IMR-90 (cell line): ENCODE data around the gene CYB5B. TPM values are rescaled to one million over a fixed set of nuclear protein-coding genes. Genes with fewer than 3 reads are reported as not detected.

Experiments
- ATAC-seq: fragments of 200-7000 bp; cut with Tn5 transposase; 2 replicates; pipeline ENCODE4 v1.9.1; 2020; ENCODE audit warnings: low read depth, mild to moderate bottlenecking, moderate library complexity
- BruUV-seq: library from RNA; stranded (reverse); fragments of 400-500 nt; replicated peaks from 2 replicates; lab custom pipeline; 2021; lab: Mats Ljungman, UMichigan
- CTCF ChIA-PET: fragments of 300-600 bp; formaldehyde crosslinking; extraction: SDS; loops from one replicate; lab custom pipeline; 2021; ENCODE audit warnings: antibody characterized with exemption; lab: Yijun Ruan, JAX
- POLR2A ChIA-PET: fragments of 300-600 bp; sonication (Branson Sonifier 250); formaldehyde crosslinking; loops from one replicate; lab custom pipeline; 2022; ENCODE audit warnings: antibody characterized with exemption; ENCODE audit not compliant: unreplicated experiment; lab: Charles Lee
- DNase-seq: peaks from one replicate; pipeline ENCODE4 v3.0.0; 2013
- H2AFZ ChIP-seq: replicated peaks from 2 replicates; pipeline ENCODE3; 2013; ENCODE audit warnings: low read length, mild to moderate bottlenecking; ENCODE audit not compliant: poor library complexity
- H2AK5ac ChIP-seq: 2 replicates; pipeline ENCODE4 v1.6.1; 2013; ENCODE audit warnings: low read depth, low read length, inconsistent platforms
- H2AK9ac ChIP-seq: replicated peaks from 2 replicates; pipeline ENCODE3; 2013; ENCODE audit warnings: mild to moderate bottlenecking, low read depth, low read length, moderate library complexity; ENCODE audit not compliant: poor library complexity
- H2BK120ac ChIP-seq: 2 replicates; pipeline ENCODE4 v1.6.1; 2013; ENCODE audit warnings: low read depth, low read length, inconsistent platforms
- H2BK15ac ChIP-seq: 3 replicates; pipeline ENCODE4 v1.6.1; 2013; ENCODE audit warnings: low read depth, low read length, inconsistent platforms
- H2BK20ac ChIP-seq: 2 replicates; pipeline ENCODE4 v1.6.1; 2013; ENCODE audit warnings: low read depth, mild to moderate bottlenecking, inconsistent platforms, low read length, moderate library complexity
- H2BK5ac ChIP-seq: 2 replicates; pipeline ENCODE4 v1.6.1; 2013; ENCODE audit warnings: mild to moderate bottlenecking, low read depth, low read length, inconsistent platforms; ENCODE audit not compliant: poor library complexity, severe bottlenecking
- H3K14ac ChIP-seq: replicated peaks from 2 replicates; pipeline ENCODE4 v1.6.1; 2013; ENCODE audit warnings: low read depth, low read length, inconsistent platforms
- H3K18ac ChIP-seq: 2 replicates; pipeline ENCODE4 v1.6.1; 2013; ENCODE audit warnings: low read depth, low read length, control low read depth
- H3K23ac ChIP-seq: 2 replicates; pipeline ENCODE4 v1.6.1; 2013; ENCODE audit warnings: low read depth, low read length, inconsistent platforms
- H3K27ac ChIP-seq: 2 replicates; pipeline ENCODE4 v1.5.1; 2013; ENCODE audit warnings: mild to moderate bottlenecking, control low read depth, low read length; ENCODE audit not compliant: insufficient read depth
- H3K27me3 ChIP-seq: 2 replicates; pipeline ENCODE4 v1.6.1; 2013; ENCODE audit warnings: low read length; ENCODE audit not compliant: control insufficient read depth, insufficient read depth
- H3K36me3 ChIP-seq: 2 replicates; pipeline ENCODE4 v1.6.1; 2013; ENCODE audit warnings: low read length, mixed read lengths; ENCODE audit not compliant: control insufficient read depth, insufficient read depth
- H3K4ac ChIP-seq: 2 replicates; pipeline ENCODE4 v1.6.1; 2013; ENCODE audit warnings: low read depth, low read length, inconsistent platforms
- H3K4me1 ChIP-seq: 2 replicates; pipeline ENCODE4 v1.6.1; 2013; ENCODE audit warnings: low read length, mixed read lengths; ENCODE audit not compliant: control insufficient read depth, insufficient read depth
- H3K4me2 ChIP-seq: 2 replicates; pipeline ENCODE4 v1.6.1; 2013; ENCODE audit warnings: low read depth, mild to moderate bottlenecking, control low read depth, low read length, moderate library complexity
- H3K4me3 ChIP-seq: 2 replicates; pipeline ENCODE4 v1.5.1; 2013; ENCODE audit warnings: low read depth, mild to moderate bottlenecking, control low read depth, low read length, moderate library complexity; ENCODE audit not compliant: insufficient read depth
- H3K56ac ChIP-seq: 2 replicates; pipeline ENCODE4 v1.6.1; 2013; ENCODE audit warnings: low read length, inconsistent platforms; ENCODE audit not compliant: insufficient read depth; ENCODE audit errors: extremely low read depth
- H3K79me1 ChIP-seq, 2 experiments: 2 replicates each; pipeline ENCODE4 v1.6.1; 2013; ENCODE audit warnings: low read length in 2 of 2, inconsistent platforms in 1 of 2, low read depth in 1 of 2
- H3K9ac ChIP-seq: 2 replicates; pipeline ENCODE4 v1.6.1; 2013; ENCODE audit warnings: low read depth, low read length, control low read depth
- H3K9me1 ChIP-seq: 2 replicates; pipeline ENCODE4 v1.6.1; 2013; ENCODE audit warnings: low read length, inconsistent platforms; ENCODE audit not compliant: insufficient read depth
- H3K9me3 ChIP-seq: 2 replicates; pipeline ENCODE4 v1.6.1; 2013; ENCODE audit warnings: low read length; ENCODE audit not compliant: control insufficient read depth, insufficient read depth
- H4K20me1 ChIP-seq: 2 replicates; pipeline ENCODE4 v1.6.1; 2013; ENCODE audit warnings: low read length, inconsistent platforms; ENCODE audit not compliant: insufficient read depth
- H4K5ac ChIP-seq: 2 replicates; pipeline ENCODE4 v1.6.1; 2013; ENCODE audit warnings: mild to moderate bottlenecking, low read depth, low read length, control low read depth
- H4K8ac ChIP-seq, 2 experiments: 2 replicates each; pipeline ENCODE4 v1.6.1; 2013; ENCODE audit warnings: low read depth in 2 of 2, low read length in 2 of 2, control low read depth in 1 of 2, inconsistent platforms in 1 of 2
- H4K91ac ChIP-seq: 2 replicates; pipeline ENCODE4 v1.6.1; 2013; ENCODE audit warnings: low read depth, low read length, inconsistent platforms; ENCODE audit not compliant: insufficient read depth
- BHLHE40 ChIP-seq: fragments of 150-350 bp; IDR thresholded peaks from 2 replicates; pipeline ENCODE4 v1.6.1; 2016; ENCODE audit warnings: mild to moderate bottlenecking, low read depth, low read length
- ELK1 ChIP-seq: fragments of 150-350 bp; IDR thresholded peaks from 2 replicates; pipeline ENCODE4 v1.6.1; 2016; ENCODE audit warnings: low read depth, mild to moderate bottlenecking, low read length, moderate library complexity, borderline replicate concordance
- MAFK ChIP-seq: IDR thresholded peaks from 2 replicates; pipeline ENCODE4 v1.6.1; 2012; ENCODE audit warnings: low read depth, low read length, improper control_type of control experiment
- MAZ ChIP-seq: IDR thresholded peaks from 2 replicates; pipeline ENCODE4 v1.6.1; 2012; ENCODE audit warnings: low read depth, mild to moderate bottlenecking, low read length, improper control_type of control experiment, moderate library complexity, borderline replicate concordance
- MXI1 ChIP-seq: IDR thresholded peaks from 2 replicates; pipeline ENCODE4 v1.6.1; 2012; ENCODE audit warnings: low read depth, mild to moderate bottlenecking, low read length, moderate library complexity, borderline replicate concordance
- NFE2L2 ChIP-seq: fragments of 150-350 bp; IDR thresholded peaks from 2 replicates; pipeline ENCODE4 v1.6.1; 2016; ENCODE audit warnings: low read depth, mild to moderate bottlenecking, low read length
- RAD21 ChIP-seq: IDR thresholded peaks from 2 replicates; pipeline ENCODE4 v1.6.1; 2012; ENCODE audit warnings: low read length, improper control_type of control experiment
- RCOR1 ChIP-seq: IDR thresholded peaks from 2 replicates; pipeline ENCODE4 v1.6.1; 2012; ENCODE audit warnings: mild to moderate bottlenecking, low read length, improper control_type of control experiment; ENCODE audit not compliant: insufficient replicate concordance
- RFX5 ChIP-seq: IDR thresholded peaks from 2 replicates; pipeline ENCODE4 v1.8.0; 2012; ENCODE audit warnings: low read depth, mild to moderate bottlenecking, low read length, moderate library complexity
- SMC3 ChIP-seq: fragments of 150-350 bp; IDR thresholded peaks from 2 replicates; pipeline ENCODE4 v1.6.1; 2016; ENCODE audit warnings: low read depth, mild to moderate bottlenecking, antibody characterized with exemption, low read length, moderate library complexity
- WGBS, 2 experiments: methylation state at CpG; one replicate each; pipeline versions ENCODE4 v1.1.5 to v1.1.7; 2013; ENCODE audit warnings: missing lambda C conversion rate in 2 of 2; ENCODE audit not compliant: insufficient read length in 1 of 2; ENCODE audit errors: extremely low coverage in 2 of 2; 5-methylcytosine and 5-hydroxymethylcytosine counted together
- dilution Hi-C: fragments of 300-500 bp; cut with HindIII; formaldehyde crosslinking; loops from one replicate; pipeline ENCODE4 v1.14.3; 2018; ENCODE audit warnings: low sequenced_read_pairs; ENCODE audit not compliant: unreplicated experiment
- in situ Hi-C: fragments of 300-500 bp; cut with MboI; formaldehyde crosslinking; loops from 3 replicates; pipeline ENCODE4 v1.14.3; 2019; ENCODE audit warnings: low sequenced_read_pairs, inconsistent platforms, mixed read lengths
- intact Hi-C: fragments of 100-400 bp; cut with micrococcal nuclease; formaldehyde crosslinking; loops from 2 replicates; pipeline ENCODE4 v1.10.0; 2022
- polyA plus RNA-seq, 3 experiments: library from polyadenylated mRNA; depleted of rRNA; stranded (reverse); fragments of >200 nt; gene quantifications; 2 replicates each; pipeline ENCODE4 v1.2.3, GENCODE V29; 2012; ENCODE audit warnings: low replicate concordance in 1 of 3
- total RNA-seq: library from RNA; depleted of rRNA; stranded (reverse); fragments of >200 nt; gene quantifications from 2 replicates; pipeline ENCODE4 v1.2.3, GENCODE V29; 2012
- TF ChIP-seq, protein P1 (sequence below): conservative IDR thresholded peaks from 2 replicates; pipeline ENCODE4 v1.5.1; 2012; ENCODE audit warnings: mild to moderate bottlenecking, low read depth, low read length, improper control_type of control experiment
- TF ChIP-seq, protein P2 (sequence below): fragments of 150-350 bp; IDR thresholded peaks from 2 replicates; pipeline ENCODE4 v1.6.1; 2017; ENCODE audit warnings: mild to moderate bottlenecking, antibody characterized with exemption, low read length, low read depth

Gene CYB5B
- total and polyA plus RNA-seq, 2 of the 4 experiments (the other 2 are of a cell fraction) = 100 to 102 TPM

- in situ Hi-C loops = no loop called here
- peak overlapping the region; percentile 64 to 92 for H4K8ac ChIP-seq
- peak overlapping the region; percentile 31; the same call in 1 of the 3 replicates for H2BK15ac ChIP-seq
- H3K79me1 ChIP-seq = peaks cover 15 to 47% of the 10 kb centered on the region in 2 experiments
- peak overlapping the region; percentile 91 for H3K14ac ChIP-seq
- dilution Hi-C loops = no loop called here
- peak overlapping the region; percentile 94 for H2AFZ ChIP-seq
- peaks cover 16% of the 10 kb centered on the region for H3K36me3 ChIP-seq
- peak overlapping the region; percentile 79 for H3K27ac ChIP-seq
- no peaks in the 10 kb centered on the region for H3K9me3 ChIP-seq
- H2BK120ac ChIP-seq = peak overlapping the region; percentile 38; the same call in 1 of the 2 replicates
- BruUV-seq = no TSS peak
- peak overlapping the region; percentile 73 for H4K91ac ChIP-seq
- peak overlapping the region; percentile 64 for H3K56ac ChIP-seq
- H3K4ac ChIP-seq = peak overlapping the region; percentile 72
- peak overlapping the region; percentile 59 for H3K18ac ChIP-seq
- peaks cover 4% of the 10 kb centered on the region; the same call in 1 of the 2 replicates for H4K20me1 ChIP-seq
- ChIA-PET POLR2A (interaction anchor here (1.1 kb wide), 1 partner anchor 41 kb away, joined by 4 read pairs; no protein-coding TSS in a partner anchor), CTCF (interaction anchor here (0.6 to 1.4 kb wide), 3 partner anchors 13 to 233 kb away, joined by 3 to 6 read pairs (median 4); no protein-coding TSS in a partner anchor)
- peak overlapping the region; percentile 81 for H4K5ac ChIP-seq
- DNase-seq (no peak), ATAC-seq (peak; percentile 3; the same call in 1 of the 2 replicates)
- H3K9ac ChIP-seq = peak overlapping the region; percentile 82
- H3K27me3 ChIP-seq = no peaks in the 10 kb centered on the region
- peak overlapping the region; percentile 63 for H2BK5ac ChIP-seq
- peaks cover 3% of the 10 kb centered on the region; the same call in 1 of the 2 replicates for H3K9me1 ChIP-seq
- H2AK5ac ChIP-seq = peak overlapping the region; percentile 79
- peak overlapping the region; percentile 84 for H3K23ac ChIP-seq
- WGBS, 2 experiments = no CpG with 5 or more reads among the region's 11 CpGs
- no peaks in the 10 kb centered on the region; the same call in 1 of the 2 replicates for H3K4me1 ChIP-seq
- peak overlapping the region; percentile 78 for H2AK9ac ChIP-seq
- peak overlapping the region; percentile 73 for H3K4me3 ChIP-seq
- intact Hi-C loops = loop anchor here (2.0 kb wide), 1 partner anchor 26 kb away; no protein-coding TSS in a partner anchor
- no peak overlapping the region for H2BK20ac ChIP-seq
- H3K4me2 ChIP-seq = peak overlapping the region; percentile 99
- no peak for TF ChIP-seq MXI1
- no peak for TF ChIP-seq MAZ
- no peak for TF ChIP-seq BHLHE40
- TF ChIP-seq SMC3 = no peak
- TF ChIP-seq, protein P1, sequence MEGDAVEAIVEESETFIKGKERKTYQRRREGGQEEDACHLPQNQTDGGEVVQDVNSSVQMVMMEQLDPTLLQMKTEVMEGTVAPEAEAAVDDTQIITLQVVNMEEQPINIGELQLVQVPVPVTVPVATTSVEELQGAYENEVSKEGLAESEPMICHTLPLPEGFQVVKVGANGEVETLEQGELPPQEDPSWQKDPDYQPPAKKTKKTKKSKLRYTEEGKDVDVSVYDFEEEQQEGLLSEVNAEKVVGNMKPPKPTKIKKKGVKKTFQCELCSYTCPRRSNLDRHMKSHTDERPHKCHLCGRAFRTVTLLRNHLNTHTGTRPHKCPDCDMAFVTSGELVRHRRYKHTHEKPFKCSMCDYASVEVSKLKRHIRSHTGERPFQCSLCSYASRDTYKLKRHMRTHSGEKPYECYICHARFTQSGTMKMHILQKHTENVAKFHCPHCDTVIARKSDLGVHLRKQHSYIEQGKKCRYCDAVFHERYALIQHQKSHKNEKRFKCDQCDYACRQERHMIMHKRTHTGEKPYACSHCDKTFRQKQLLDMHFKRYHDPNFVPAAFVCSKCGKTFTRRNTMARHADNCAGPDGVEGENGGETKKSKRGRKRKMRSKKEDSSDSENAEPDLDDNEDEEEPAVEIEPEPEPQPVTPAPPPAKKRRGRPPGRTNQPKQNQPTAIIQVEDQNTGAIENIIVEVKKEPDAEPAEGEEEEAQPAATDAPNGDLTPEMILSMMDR = no peak
- TF ChIP-seq RFX5 = no peak
- TF ChIP-seq ELK1 = no peak
- no peak for TF ChIP-seq NFE2L2
- TF ChIP-seq RCOR1 = no peak
- TF ChIP-seq, protein P2, sequence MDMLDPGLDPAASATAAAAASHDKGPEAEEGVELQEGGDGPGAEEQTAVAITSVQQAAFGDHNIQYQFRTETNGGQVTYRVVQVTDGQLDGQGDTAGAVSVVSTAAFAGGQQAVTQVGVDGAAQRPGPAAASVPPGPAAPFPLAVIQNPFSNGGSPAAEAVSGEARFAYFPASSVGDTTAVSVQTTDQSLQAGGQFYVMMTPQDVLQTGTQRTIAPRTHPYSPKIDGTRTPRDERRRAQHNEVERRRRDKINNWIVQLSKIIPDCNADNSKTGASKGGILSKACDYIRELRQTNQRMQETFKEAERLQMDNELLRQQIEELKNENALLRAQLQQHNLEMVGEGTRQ = no peak
- no peak for TF ChIP-seq RAD21
- no peak for TF ChIP-seq MAFK
These were observed 741 bp downstream of the CYB5B start for GRCh38 chr16:69424935-69425784.
